ENCODE measurements around the gene UBL4A.

UBL4A gene

GRCh38 chrX:154486396-154487207 lies at the start of gene UBL4A:
UBL4A (minus strand) TSS chrX:154486615; CDS start chrX:154486584, 31 bp downstream.
- peak within 1 kb of the TSS; percentile 78 to 84 (median 83) for H3K4me3 Mint-ChIP-seq
- no peak for TF ChIP-seq CTCF (IDR thresholded peaks at IDR 0.05; ENCODE audit: unreplicated experiment in 3 of 3)
- H3K27me3 Mint-ChIP-seq (ENCODE audit: low read depth): peaks cover 3% of the 10 kb centered on the region
- peaks cover 21% of the 10 kb centered on the region for H3K36me3 Mint-ChIP-seq (ENCODE audit: low read depth)
- peaks cover 11% of the 10 kb centered on the region for H3K4me1 Mint-ChIP-seq
- H3K27ac Mint-ChIP-seq: peak within 1 kb of the TSS; percentile 56 to 78 (median 69)
- peaks cover 16% of the 10 kb centered on the region for H3K9me3 Mint-ChIP-seq

- TF ChIP-seq CTCF (IDR thresholded peaks at IDR 0.05; ENCODE audit: unreplicated experiment in 3 of 3): no peak
- Mint-ChIP-seq H3K9me3 (peaks cover 5% of the 10 kb centered on the region), H3K27ac (no peak overlapping the region), H3K36me3 (ENCODE audit: low read depth) (peaks cover 14% of the 10 kb centered on the region), H3K27me3 (ENCODE audit: low read depth) (no peaks in the 10 kb centered on the region), H3K4me3 (no peak overlapping the region), H3K4me1 (no peaks in the 10 kb centered on the region)
These were observed 49.5 kb upstream of the UBL4A start for GRCh38 chrX:154535892-154536291.

GRCh38 chrX:154534526-154535322 lies 48.3 kb upstream of the UBL4A start:
- no peaks in the 10 kb centered on the region for H3K27me3 Mint-ChIP-seq (ENCODE audit: low read depth)
- H3K9me3 Mint-ChIP-seq: peaks cover 5% of the 10 kb centered on the region
- no peaks in the 10 kb centered on the region for H3K4me1 Mint-ChIP-seq
- no peak overlapping the region for H3K27ac Mint-ChIP-seq
- peaks cover 14% of the 10 kb centered on the region for H3K36me3 Mint-ChIP-seq (ENCODE audit: low read depth)
- H3K4me3 Mint-ChIP-seq: no peak overlapping the region
- TF ChIP-seq CTCF (IDR thresholded peaks at IDR 0.05; ENCODE audit: unreplicated experiment in 3 of 3): peak; percentile 84 to 92 (median 88)

- Mint-ChIP-seq H3K27me3 (ENCODE audit: low read depth) (no peaks in the 10 kb centered on the region), H3K36me3 (ENCODE audit: low read depth) (peaks cover 3% of the 10 kb centered on the region), H3K4me3 (no peak overlapping the region), H3K9me3 (no peaks in the 10 kb centered on the region), H3K27ac (no peak overlapping the region), H3K4me1 (no peaks in the 10 kb centered on the region)
- no peak for TF ChIP-seq CTCF (IDR thresholded peaks at IDR 0.05; ENCODE audit: unreplicated experiment in 3 of 3)
These were observed 46.3 kb upstream of the UBL4A start for GRCh38 chrX:154532690-154533089.

- Mint-ChIP-seq H3K36me3 (ENCODE audit: low read depth) (peaks cover 3% of the 10 kb centered on the region), H3K27me3 (ENCODE audit: low read depth) (no peaks in the 10 kb centered on the region), H3K4me1 (peaks cover 11% of the 10 kb centered on the region), H3K27ac (no peak overlapping the region), H3K4me3 (no peak overlapping the region), H3K9me3 (no peaks in the 10 kb centered on the region)
- no peak for TF ChIP-seq CTCF (IDR thresholded peaks at IDR 0.05; ENCODE audit: unreplicated experiment in 3 of 3)
These were observed 45.2 kb upstream of the UBL4A start for GRCh38 chrX:154531626-154532025.
